ENCODE results near the gene C14orf132.

The C14orf132 gene

DNA sequence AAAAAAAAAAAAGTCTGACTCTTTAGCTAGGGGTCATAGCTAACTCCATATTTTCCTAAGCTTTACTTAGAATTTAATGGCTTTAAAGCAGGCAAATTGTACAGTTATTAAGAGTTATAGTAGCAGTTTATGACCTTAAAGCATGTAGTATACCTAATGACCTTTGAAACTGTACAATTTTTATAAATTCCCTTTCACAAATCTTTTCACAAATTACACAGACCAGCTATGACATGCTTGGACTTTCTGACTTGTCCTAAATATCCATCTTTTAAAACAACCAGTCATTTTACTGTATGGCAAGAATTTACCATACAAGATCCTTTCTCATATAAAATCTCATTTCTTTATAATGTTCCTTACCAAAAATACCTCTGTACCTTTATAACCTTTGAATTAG is 74.8 kb downstream of the C14orf132 start:
- no peak for DNase-seq (ENCODE audit: low spot score)
- in situ Hi-C loops (cut with MboI; ENCODE audit: low pct_unique_long_range_greater_than_20kb, low sequenced_read_pairs, unreplicated experiment): no loop called here
- TF ChIP-seq, protein P1, sequence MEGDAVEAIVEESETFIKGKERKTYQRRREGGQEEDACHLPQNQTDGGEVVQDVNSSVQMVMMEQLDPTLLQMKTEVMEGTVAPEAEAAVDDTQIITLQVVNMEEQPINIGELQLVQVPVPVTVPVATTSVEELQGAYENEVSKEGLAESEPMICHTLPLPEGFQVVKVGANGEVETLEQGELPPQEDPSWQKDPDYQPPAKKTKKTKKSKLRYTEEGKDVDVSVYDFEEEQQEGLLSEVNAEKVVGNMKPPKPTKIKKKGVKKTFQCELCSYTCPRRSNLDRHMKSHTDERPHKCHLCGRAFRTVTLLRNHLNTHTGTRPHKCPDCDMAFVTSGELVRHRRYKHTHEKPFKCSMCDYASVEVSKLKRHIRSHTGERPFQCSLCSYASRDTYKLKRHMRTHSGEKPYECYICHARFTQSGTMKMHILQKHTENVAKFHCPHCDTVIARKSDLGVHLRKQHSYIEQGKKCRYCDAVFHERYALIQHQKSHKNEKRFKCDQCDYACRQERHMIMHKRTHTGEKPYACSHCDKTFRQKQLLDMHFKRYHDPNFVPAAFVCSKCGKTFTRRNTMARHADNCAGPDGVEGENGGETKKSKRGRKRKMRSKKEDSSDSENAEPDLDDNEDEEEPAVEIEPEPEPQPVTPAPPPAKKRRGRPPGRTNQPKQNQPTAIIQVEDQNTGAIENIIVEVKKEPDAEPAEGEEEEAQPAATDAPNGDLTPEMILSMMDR (IDR thresholded peaks at IDR 0.05; ENCODE audit: extremely low read depth, insufficient read depth, missing control alignments): no peak

DNA sequence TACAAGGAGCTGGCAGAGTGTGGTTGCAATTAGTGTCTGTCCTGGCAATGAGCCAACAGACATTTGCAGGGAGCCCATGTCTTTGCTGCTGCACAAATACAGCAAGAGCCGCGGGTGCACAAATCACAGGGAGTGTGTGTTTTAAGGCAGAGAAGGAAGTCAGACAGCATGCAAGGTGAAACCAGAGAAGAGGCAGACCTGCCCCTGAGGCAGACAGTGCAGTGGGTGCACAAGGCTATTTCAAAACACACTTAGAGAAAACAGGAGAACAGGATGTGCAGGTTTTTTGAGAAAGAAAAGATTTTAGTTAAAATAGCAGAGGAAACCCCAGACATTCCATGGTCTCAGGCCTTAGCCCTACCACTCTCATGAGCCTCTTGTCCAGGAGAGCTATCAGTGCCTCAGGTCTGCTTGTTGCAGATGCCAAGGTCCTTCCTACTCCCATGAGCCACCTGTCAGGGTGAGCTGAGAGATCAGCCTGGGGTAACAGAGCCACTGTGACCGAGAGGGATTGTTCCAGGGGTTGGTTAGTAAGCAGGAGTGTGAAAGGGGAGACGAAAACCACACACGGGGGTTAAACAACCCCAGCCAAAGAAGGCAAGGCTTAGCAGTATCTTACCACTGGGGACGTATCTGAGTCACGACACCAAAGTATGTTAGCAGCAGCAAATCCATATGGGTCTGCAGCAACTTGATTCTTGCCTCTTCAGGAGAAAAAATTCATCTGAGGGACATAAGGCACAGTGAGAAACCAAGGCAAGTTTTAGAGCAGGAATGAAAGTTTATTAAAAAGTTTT is 78.1 kb downstream of the C14orf132 start:
- in situ Hi-C loops (cut with MboI; ENCODE audit: low pct_unique_long_range_greater_than_20kb, low sequenced_read_pairs, unreplicated experiment): no loop called here
- TF ChIP-seq, protein P1 (IDR thresholded peaks at IDR 0.05; ENCODE audit: extremely low read depth, insufficient read depth, missing control alignments): no peak
- DNase-seq (ENCODE audit: low spot score): no peak

DNA sequence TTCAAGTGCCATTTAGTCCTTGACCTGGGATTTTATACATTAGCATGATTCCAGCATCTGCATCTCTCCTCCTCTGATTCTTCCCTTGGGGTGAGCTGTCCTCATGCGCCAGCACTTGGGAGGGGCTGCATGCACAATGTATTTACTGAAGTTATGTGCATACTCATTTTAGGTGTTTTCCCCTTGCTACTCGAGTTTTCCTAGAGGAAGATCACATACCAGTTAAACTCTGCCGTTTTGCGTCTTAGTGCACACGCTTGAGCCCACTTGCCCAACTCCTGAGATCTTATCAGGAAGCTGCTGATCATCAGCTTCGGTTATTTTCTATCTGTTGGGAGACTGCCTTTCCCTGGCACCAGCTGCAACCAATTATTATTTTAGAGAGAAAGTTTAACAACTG is 78.8 kb downstream of the C14orf132 start:
- no peak for DNase-seq (ENCODE audit: low spot score)
- TF ChIP-seq, protein P1 (IDR thresholded peaks at IDR 0.05; ENCODE audit: extremely low read depth, insufficient read depth, missing control alignments): no peak
- in situ Hi-C loops (cut with MboI; ENCODE audit: low pct_unique_long_range_greater_than_20kb, low sequenced_read_pairs, unreplicated experiment): no loop called here

DNA sequence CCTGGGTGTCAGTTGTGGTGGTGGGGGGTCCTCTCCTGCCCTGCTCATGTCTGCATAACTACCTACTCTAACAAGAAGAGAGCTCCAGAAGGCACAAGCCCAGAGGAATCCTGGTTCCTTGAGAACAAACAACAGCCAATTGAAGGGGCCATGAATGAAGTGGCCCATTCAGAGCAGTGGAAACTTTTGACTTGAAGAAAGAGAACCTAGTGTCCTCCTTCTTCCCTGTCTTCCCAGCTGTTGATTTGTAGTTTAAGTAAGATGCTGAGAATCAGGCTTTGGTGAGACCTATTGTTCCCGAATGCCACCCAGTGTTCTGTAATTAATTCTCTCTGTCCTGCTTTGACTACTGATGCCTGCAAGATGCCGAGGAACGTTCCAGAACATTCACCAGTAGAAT is 79.2 kb downstream of the C14orf132 start:
- DNase-seq (ENCODE audit: low spot score): no peak
- TF ChIP-seq, protein P1 (IDR thresholded peaks at IDR 0.05; ENCODE audit: extremely low read depth, insufficient read depth, missing control alignments): no peak
- in situ Hi-C loops (cut with MboI; ENCODE audit: low pct_unique_long_range_greater_than_20kb, low sequenced_read_pairs, unreplicated experiment): no loop called here

DNA sequence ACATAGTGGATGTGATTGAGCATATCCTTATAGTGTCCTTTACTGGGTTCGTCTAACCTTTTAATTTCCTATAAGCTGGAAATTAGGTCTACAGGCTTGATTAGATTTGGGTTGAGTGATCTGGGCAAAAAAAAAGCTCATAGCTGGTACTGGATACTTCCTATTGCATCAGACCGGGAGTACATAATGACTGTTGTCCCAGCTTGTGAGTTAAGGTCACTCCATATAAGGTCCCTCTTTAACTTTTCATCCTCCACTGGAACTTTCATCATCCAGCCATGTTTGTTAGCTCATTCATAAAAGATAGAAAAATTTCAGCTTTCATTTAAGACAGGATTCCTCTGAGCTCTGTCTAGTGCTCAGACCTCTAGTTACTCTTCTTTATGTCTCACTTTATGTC is 80.8 kb downstream of the C14orf132 start:
- in situ Hi-C loops (cut with MboI; ENCODE audit: low pct_unique_long_range_greater_than_20kb, low sequenced_read_pairs, unreplicated experiment): no loop called here
- DNase-seq (ENCODE audit: low spot score): no peak
- TF ChIP-seq, protein P1 (IDR thresholded peaks at IDR 0.05; ENCODE audit: extremely low read depth, insufficient read depth, missing control alignments): no peak

DNA sequence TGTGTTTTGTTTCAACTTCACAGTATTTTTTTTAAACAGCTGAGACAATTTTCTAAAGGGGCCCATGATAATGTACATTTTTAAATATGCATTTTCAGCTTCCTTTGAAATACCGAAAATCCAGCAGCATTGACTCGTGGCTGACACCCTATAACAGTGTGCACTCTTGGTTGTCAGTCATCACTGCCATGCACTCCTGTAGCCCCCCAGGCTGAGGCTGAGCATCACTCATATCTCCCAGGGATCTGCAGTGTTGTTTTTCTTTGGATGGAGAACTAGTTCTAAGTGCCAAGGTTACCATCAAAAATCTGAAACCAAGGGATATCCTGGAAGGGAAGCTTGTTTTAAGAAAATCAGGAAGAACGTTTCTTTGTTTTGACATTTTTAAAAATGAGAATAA is 81.2 kb downstream of the C14orf132 start:
- no peak for DNase-seq (ENCODE audit: low spot score)
- TF ChIP-seq, protein P1 (IDR thresholded peaks at IDR 0.05; ENCODE audit: extremely low read depth, insufficient read depth, missing control alignments): no peak
- in situ Hi-C loops (cut with MboI; ENCODE audit: low pct_unique_long_range_greater_than_20kb, low sequenced_read_pairs, unreplicated experiment): no loop called here

Measured in GM13977 (cell line).